Hematopoietic multipotent progenitor cell treated with erythropoietin and hydrocortisone succinate and interleukin-3 and kit ligand, for 8 days (in vitro differentiated cells): ENCODE results near the gene SFT2D1.

Source experiments
- DNase-seq: peaks from one replicate; pipeline ENCODE4 v3.0.0-alpha.2; 2015

Gene SFT2D1

DNA sequence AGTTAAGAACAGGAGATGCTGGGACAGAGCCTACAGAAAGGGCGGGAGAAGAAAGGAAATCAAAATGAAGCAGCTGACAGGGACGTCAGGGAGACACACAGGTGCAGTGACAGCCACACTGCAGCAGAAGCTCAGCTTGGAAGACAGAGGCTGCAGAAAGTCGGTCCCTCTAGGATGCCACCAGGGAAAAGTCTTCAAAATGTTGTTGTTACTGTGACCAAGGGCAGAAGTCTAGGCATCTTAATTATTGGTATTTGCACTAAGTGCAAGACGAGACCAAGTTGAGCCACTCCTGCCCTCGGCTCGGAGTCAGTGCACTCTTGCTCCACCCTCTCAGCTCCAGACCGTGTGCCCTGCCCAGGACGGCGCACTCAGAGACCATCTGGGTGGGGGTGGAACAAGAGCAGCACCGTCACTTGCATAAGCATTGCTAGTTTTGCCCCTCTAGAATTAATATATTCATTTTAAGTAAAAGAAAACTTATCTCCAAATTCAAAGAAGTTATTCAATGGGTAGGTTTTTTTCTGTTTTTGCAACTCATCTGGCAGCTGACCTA lies 36.7 kb downstream of the SFT2D1 start:
- DNase-seq, result no peak

GRCh38 chr6:166304106-166304505 lies 38.2 kb downstream of the SFT2D1 start:
- DNase-seq, result no peak

DNA sequence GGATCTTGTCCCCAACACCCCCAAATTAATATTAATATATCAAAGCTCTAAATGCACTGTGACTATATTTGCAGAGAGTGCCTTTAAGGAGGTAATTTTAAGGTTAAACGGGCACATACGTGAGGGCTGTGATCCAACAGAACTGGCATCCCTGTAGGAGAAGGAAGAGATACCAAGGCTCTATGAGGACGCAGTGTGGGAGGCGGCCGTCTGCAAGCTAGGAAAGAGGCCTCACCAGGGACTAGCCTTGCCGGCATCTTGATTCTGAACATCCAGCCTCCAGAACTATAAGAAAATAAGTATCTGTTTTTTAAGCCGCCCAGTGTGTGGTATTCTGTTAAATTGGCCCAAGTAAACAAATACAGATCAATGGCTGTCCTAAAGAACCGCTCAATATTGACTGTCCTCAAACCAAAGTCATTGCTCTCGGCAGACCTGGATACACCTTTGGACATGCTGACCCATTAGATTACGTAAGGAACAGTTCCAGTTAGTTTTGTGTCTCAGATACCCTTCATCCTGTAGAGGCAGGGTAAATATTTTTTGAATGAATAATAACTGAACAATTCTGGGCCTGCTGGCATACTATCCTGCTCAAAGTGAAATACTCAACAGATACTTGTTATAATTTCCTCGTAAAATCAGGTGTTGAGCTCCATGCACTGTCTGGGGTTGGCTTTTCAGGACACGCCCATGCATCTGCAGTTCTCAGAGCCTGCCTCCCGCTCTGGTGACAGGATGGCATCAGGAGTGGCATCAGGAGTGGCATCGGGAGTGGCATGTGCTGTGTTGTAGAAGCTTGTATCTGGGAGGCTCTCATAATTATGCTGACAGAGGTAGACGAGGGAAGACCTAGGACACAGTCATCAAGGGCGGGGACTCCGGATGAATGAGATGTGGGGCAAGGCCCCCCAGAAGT lies 40.5 kb downstream of the SFT2D1 start:
- DNase-seq, result no peak

GRCh38 chr6:166300357-166300987 lies 41.9 kb downstream of the SFT2D1 start:
- DNase-seq, result no peak

GRCh38 chr6:166297606-166298005 lies 44.7 kb downstream of the SFT2D1 start:
- no peak for DNase-seq

DNA sequence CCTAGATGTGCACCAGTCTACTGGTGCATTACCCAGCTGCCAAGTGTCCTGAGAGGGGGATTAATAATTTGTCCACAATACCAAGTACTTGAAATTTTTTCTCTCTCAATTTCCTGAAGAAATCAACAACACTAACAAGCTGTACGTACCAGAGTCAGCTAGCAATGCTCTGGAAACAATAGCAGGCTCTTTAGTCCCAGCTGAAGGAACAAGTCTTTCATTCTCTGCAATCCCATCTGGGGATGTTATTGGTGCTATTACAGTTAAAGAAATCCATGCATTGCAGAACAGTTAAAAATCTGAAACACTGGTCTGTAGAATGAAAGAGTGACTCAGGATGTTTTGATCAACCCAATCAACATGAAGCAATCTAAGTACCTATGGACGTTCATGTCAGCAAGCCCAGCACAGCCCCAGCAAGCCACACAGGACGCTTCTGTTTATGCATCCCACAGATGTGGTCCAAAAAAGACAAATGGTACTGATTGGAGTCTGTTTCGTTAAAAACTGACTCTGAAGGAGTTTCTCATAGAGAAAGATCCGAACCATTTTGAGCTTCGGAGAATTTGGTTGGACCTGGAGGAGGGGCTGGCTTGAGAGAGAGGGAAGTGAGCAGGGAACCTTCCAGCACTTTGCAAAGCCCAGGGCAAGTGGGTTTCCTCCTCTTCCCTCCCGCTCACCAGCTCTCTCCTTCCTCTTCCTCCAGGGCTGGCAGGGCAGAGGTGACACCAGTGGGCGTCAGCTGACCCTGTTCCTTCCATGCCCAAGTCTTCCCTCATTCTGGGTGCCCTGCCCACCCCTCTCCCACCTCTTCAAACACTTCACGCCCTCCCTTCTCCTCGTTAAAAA lies 46.1 kb downstream of the SFT2D1 start:
- no peak for DNase-seq

- DNase-seq, result no peak
These were observed 48.4 kb downstream of the SFT2D1 start for GRCh38 chr6:166293731-166294584.

- no peak for DNase-seq
These were observed 52.9 kb downstream of the SFT2D1 start for GRCh38 chr6:166289207-166290060.

DNA sequence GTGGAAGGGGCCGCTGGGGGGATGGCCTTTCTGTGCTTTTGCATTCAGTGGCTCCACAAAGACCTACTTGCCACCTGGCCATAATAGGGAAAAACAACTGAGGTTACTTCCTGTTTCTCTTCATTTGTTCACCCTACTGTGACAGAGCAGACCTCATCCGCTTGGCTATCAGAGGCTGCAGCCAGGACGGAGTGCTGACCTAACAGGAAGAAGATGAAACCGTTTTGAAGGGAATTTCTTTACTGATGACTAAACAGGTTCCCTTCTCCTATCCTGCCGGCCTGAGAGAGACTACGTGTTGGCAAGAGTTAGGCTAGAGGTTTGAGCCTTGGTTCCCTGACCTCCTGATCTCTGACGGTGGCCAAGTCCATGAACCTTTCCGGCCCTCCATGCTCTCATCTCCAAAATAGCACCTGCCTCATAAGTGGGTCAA lies 55.5 kb downstream of the SFT2D1 start:
- DNase-seq, result no peak

DNA sequence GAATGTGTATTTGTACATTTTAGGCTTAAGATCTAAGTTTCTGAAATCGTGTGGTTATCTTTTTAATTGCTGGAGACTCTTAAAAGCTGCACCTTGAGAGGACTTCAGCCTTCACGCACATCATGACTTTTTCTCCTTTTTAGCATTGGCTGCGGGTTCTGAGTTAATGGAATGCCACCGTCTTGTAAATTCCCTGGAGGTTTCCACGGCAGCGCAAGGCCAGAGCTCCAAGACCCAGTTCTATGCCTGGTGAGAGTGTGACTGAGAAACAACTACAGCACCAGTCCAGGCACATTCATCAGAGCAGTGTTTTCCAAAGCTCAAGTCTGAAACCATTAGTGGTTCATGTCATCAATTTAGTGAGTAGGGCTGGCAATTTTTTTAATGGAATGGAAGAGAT lies 57.1 kb downstream of the SFT2D1 start:
- DNase-seq, result no peak

GRCh38 chr6:166284640-166285039 lies 57.7 kb downstream of the SFT2D1 start:
- no peak for DNase-seq

GRCh38 chr6:166282394-166283032 lies 59.8 kb downstream of the SFT2D1 start:
- DNase-seq, result no peak

- no peak for DNase-seq
These were observed 61.2 kb downstream of the SFT2D1 start for GRCh38 chr6:166281104-166281503.

DNA sequence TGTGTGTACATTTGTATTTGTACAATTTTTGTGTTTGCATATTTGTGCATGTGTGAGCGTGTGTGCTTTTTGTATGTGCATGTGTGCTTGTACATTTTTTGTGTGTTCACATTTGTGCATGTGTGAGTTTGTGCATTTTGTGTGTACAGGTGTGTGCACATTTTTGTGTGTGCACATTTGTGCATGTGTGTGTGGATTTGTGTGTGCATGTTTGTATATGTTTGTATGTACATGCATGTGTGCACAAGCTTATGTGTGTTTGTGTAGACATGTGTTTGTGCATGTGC lies 63.0 kb downstream of the SFT2D1 start:
- no peak for DNase-seq

GRCh38 chr6:166278579-166279392 lies 63.6 kb downstream of the SFT2D1 start:
- DNase-seq, result no peak

GRCh38 chr6:166277892-166278578 lies 64.3 kb downstream of the SFT2D1 start:
- DNase-seq, result no peak

GRCh38 chr6:166277018-166277417 lies 65.3 kb downstream of the SFT2D1 start:
- DNase-seq, result no peak

DNA sequence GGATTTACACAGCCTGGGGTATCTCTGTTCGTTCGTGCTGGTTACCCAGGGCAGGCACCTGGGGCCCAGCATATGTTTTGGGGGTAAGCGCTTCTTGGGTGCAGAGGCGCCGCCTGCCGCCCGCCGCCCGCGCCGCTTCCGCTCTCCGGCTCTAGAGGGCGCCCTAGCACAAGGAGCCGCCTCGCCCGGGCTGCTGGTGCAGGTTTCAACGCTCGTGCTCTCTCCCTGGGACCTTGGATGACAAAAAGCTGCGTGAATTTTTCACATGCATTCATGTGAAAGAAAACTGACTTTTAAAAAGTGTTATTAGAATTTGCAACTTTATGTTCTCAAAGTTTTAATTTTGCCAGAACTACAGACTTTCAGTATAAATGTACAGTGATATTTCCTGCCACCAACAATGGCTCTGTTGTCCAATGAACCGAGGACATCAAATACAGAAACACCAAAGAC lies 66.6 kb downstream of the SFT2D1 start:
- DNase-seq, result peak; percentile 52

DNA sequence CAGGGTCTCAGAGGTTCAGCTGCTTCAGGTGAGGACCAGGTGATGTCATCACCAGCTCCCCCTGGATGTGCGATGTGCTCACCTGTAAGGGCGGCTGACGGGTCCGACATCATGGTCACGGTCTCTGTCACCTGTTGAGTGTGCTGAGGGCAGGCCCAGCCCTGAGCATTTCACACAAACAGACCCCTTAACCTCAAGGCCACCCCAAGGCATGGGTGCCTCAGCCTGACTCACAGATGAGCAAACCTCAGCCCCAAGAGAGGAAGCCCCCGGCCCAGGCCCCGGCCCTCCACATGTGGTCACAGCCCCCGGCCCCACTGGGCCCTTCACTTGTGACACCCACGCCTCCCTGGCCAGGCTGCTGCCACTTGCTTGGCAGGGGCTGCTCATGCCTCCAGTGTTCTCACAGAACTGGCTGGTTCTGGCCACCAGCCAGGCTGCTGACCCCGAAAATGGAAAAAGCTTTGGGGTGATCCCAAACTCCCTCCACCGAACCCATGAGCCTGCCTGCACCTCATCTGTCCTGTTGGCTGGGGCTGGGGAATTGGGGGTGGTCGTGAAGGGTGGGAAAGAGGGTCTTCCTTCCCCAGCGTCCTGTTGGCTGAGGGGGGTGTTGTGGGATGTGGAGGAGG lies 67.5 kb downstream of the SFT2D1 start:
- DNase-seq, result no peak
